HG02798 (cell line): ENCODE data around the gene ERVFRD-1.

Source experiments
- ATAC-seq: cut with Tn5 transposase; IDR thresholded peaks from one replicate; pipeline ENCODE4 v1.9.1; 2021; ENCODE audit warnings: mild to moderate bottlenecking; ENCODE audit not compliant: unreplicated experiment, poor library complexity

Gene ERVFRD-1

DNA sequence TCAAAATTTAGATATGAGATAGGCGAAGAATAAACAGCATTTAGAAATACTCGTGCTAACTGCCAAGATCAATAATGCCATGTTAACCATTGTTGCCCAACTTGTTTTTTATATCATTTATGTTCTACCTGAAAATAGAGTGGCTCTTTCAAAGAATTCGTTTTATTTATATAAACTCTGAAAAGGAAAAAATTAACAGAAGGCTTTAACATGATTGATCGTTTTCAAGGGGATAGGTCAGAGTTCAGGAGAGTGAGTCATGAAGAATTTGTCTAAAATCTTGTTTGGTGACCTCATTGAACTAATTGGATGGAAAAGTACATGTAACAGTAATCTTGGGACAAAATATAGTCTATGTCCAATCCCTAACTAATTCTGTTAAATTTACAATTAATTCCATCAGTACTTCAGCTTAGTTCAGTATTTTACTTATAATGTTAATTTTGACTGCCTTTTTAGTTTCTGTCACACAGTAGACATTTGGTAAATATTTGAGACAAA lies 56.3 kb downstream of the ERVFRD-1 start:
- no peak for ATAC-seq

DNA sequence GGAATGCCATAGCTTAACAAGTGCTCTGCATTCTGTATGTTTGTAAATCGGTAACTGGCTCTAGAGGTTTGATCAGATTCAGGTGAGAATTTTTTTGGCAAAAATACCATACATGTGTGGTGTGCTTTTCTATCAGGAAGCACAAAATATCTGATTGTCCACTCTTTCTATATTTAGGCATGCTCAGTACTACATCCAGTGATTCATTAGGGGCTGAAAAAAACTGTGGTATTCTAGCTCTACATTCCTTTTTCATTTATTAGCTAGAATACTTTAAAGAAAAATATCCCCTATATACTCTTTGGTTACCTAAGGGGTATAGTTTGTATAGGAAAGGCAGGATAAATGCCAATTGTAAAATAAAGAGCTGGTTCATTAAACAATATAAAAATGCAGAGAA lies 56.8 kb downstream of the ERVFRD-1 start:
- ATAC-seq, result no peak

DNA sequence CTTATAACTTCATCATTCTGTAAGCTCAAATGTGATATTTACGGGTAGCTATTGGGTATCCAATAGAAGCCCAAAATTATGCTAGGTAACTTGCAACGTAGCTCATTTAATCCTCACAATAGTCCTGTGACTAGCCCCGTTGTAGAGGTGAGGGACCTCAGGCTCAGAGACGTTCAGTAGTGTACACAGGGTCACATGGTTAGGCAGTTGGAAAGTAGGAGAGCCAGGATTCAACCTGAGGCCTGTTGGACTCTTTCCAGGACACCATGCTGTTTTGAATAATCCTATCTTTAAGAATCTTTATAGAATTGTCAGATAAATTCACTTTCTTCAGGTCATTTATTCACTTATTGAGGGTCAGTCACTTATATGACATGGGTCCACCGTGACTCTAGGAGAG lies 58.2 kb downstream of the ERVFRD-1 start:
- ATAC-seq, result no peak
